ENCODE results near the gene MCOLN2.

The MCOLN2 gene

GRCh38 chr1:84892705-84893618 lies 104.0 kb downstream of the MCOLN2 start, which contains the start of gene LPAR3:
Gene LPAR3 (minus strand): TSS chr1:84893206. CDS start chr1:84866120, 27,086 bp downstream.
- peak; percentile 67 for ATAC-seq (replicated peaks)
- peaks cover 3% of the 10 kb centered on the region for H3K36me3 Mint-ChIP-seq (ENCODE audit: insufficient read depth)
- H3K4me1 Mint-ChIP-seq (ENCODE audit: low read depth in 2 of 2): peaks cover 14 to 19% of the 10 kb centered on the region in 2 donors
- H3K27me3 Mint-ChIP-seq: peaks cover 39 to 73% of the 10 kb centered on the region in 2 donors
- H3K27ac Mint-ChIP-seq: no peak within 1 kb of the TSS
- H3K4me3 Mint-ChIP-seq: peak within 1 kb of the TSS; percentile 64 to 79
- H3K9me3 Mint-ChIP-seq: no peaks in the 10 kb centered on the region
- no peak for DNase-seq

GRCh38 chr1:84890566-84890965 lies 106.3 kb downstream of the MCOLN2 start:
- H3K36me3 Mint-ChIP-seq (ENCODE audit: insufficient read depth): peaks cover 3% of the 10 kb centered on the region
- ATAC-seq (replicated peaks) (no peak), DNase-seq (no peak)
- H3K27me3 Mint-ChIP-seq: peaks cover 32 to 56% of the 10 kb centered on the region in 2 donors
- H3K9me3 Mint-ChIP-seq: no peaks in the 10 kb centered on the region
- H3K4me3 Mint-ChIP-seq: no peak overlapping the region
- peaks cover 14 to 19% of the 10 kb centered on the region in 2 donors for H3K4me1 Mint-ChIP-seq (ENCODE audit: low read depth in 2 of 2)
- H3K27ac Mint-ChIP-seq: no peak overlapping the region

GRCh38 chr1:84889437-84889836 lies 107.5 kb downstream of the MCOLN2 start:
- Mint-ChIP-seq H3K4me1 (ENCODE audit: low read depth in 2 of 2) (peaks cover 14 to 18% of the 10 kb centered on the region in 2 donors), H3K27ac (no peak overlapping the region), H3K4me3 (no peak overlapping the region), H3K27me3 (peaks cover 34 to 51% of the 10 kb centered on the region in 2 donors), H3K9me3 (no peaks in the 10 kb centered on the region), H3K36me3 (ENCODE audit: insufficient read depth) (peaks cover 3% of the 10 kb centered on the region)
- no peak for ATAC-seq (replicated peaks)
- no peak for DNase-seq

GRCh38 chr1:84888753-84889152 lies 108.2 kb downstream of the MCOLN2 start:
- Mint-ChIP-seq H3K27ac (peak overlapping the region in 1 of 2 donors; percentile 16), H3K27me3 (peaks cover 32 to 49% of the 10 kb centered on the region in 2 donors), H3K4me1 (ENCODE audit: low read depth in 2 of 2) (peaks cover 10 to 18% of the 10 kb centered on the region in 2 donors), H3K4me3 (peak overlapping the region in 1 of 2 donors; percentile 6), H3K9me3 (no peaks in the 10 kb centered on the region), H3K36me3 (ENCODE audit: insufficient read depth) (no peaks in the 10 kb centered on the region)
- ATAC-seq (replicated peaks) (peak; percentile 46), DNase-seq (no peak)

- H3K9me3 Mint-ChIP-seq: no peaks in the 10 kb centered on the region
- H3K4me1 Mint-ChIP-seq (ENCODE audit: low read depth in 2 of 2): peaks cover 5 to 13% of the 10 kb centered on the region in 2 donors
- peaks cover 27 to 39% of the 10 kb centered on the region in 2 donors for H3K27me3 Mint-ChIP-seq
- ATAC-seq (replicated peaks) (no peak), DNase-seq (no peak)
- H3K4me3 Mint-ChIP-seq: no peak overlapping the region
- H3K36me3 Mint-ChIP-seq (ENCODE audit: insufficient read depth): no peaks in the 10 kb centered on the region
- no peak overlapping the region for H3K27ac Mint-ChIP-seq
These were observed 109.5 kb downstream of the MCOLN2 start for GRCh38 chr1:84887261-84887934.

- H3K27me3 Mint-ChIP-seq: peaks cover 28 to 36% of the 10 kb centered on the region in 2 donors
- H3K27ac Mint-ChIP-seq: no peak overlapping the region
- ATAC-seq (replicated peaks): no peak
- no peak overlapping the region for H3K4me3 Mint-ChIP-seq
- no peak for DNase-seq
- peaks cover 5 to 11% of the 10 kb centered on the region in 2 donors for H3K4me1 Mint-ChIP-seq (ENCODE audit: low read depth in 2 of 2)
- no peaks in the 10 kb centered on the region for H3K9me3 Mint-ChIP-seq
- H3K36me3 Mint-ChIP-seq (ENCODE audit: insufficient read depth): no peaks in the 10 kb centered on the region
These were observed 111.4 kb downstream of the MCOLN2 start for GRCh38 chr1:84885469-84885868.

GRCh38 chr1:84884671-84885389 lies 112.1 kb downstream of the MCOLN2 start:
- H3K27me3 Mint-ChIP-seq: peaks cover 35 to 43% of the 10 kb centered on the region in 2 donors
- no peaks in the 10 kb centered on the region for H3K36me3 Mint-ChIP-seq (ENCODE audit: insufficient read depth)

GRCh38 chr1:84883286-84883685 lies 113.6 kb downstream of the MCOLN2 start:
- no peaks in the 10 kb centered on the region for H3K36me3 Mint-ChIP-seq (ENCODE audit: insufficient read depth)
- H3K9me3 Mint-ChIP-seq: no peaks in the 10 kb centered on the region
- ATAC-seq (replicated peaks): no peak
- H3K27ac Mint-ChIP-seq: no peak overlapping the region
- peaks cover 0 to 3% of the 10 kb centered on the region in 2 donors for H3K4me1 Mint-ChIP-seq (ENCODE audit: low read depth in 2 of 2)
- peaks cover 37 to 43% of the 10 kb centered on the region in 2 donors for H3K27me3 Mint-ChIP-seq
- DNase-seq: no peak
- no peak overlapping the region for H3K4me3 Mint-ChIP-seq

More at GRCh38 chr1:84884671-84885389, 112.1 kb downstream of the MCOLN2 start:
- Mint-ChIP-seq H3K9me3 (no peaks in the 10 kb centered on the region), H3K27ac (no peak overlapping the region), H3K4me3 (no peak overlapping the region), H3K4me1 (ENCODE audit: low read depth in 2 of 2) (peaks cover 5 to 8% of the 10 kb centered on the region in 2 donors)
- DNase-seq (no peak), ATAC-seq (replicated peaks) (no peak)

- H3K27ac Mint-ChIP-seq: no peak overlapping the region
- no peak for DNase-seq
- no peak overlapping the region for H3K4me3 Mint-ChIP-seq
- peaks cover 17 to 19% of the 10 kb centered on the region in 2 donors for H3K4me1 Mint-ChIP-seq (ENCODE audit: low read depth in 2 of 2)
- H3K27me3 Mint-ChIP-seq: peaks cover 33 to 46% of the 10 kb centered on the region in 2 donors
- no peaks in the 10 kb centered on the region for H3K9me3 Mint-ChIP-seq
- no peaks in the 10 kb centered on the region for H3K36me3 Mint-ChIP-seq (ENCODE audit: insufficient read depth)
- no peak for ATAC-seq (replicated peaks)
These were observed 119.3 kb downstream of the MCOLN2 start for GRCh38 chr1:84877592-84877991.

- peak; percentile 99 for ATAC-seq (replicated peaks)
- Mint-ChIP-seq H3K4me3 (peak overlapping the region; percentile 7 to 13), H3K9me3 (no peaks in the 10 kb centered on the region), H3K4me1 (ENCODE audit: low read depth in 2 of 2) (peaks cover 17 to 19% of the 10 kb centered on the region in 2 donors), H3K27ac (no peak overlapping the region), H3K36me3 (ENCODE audit: insufficient read depth) (no peaks in the 10 kb centered on the region), H3K27me3 (peaks cover 38 to 52% of the 10 kb centered on the region in 2 donors)
- peak; percentile 38 to 46 (median 39) for DNase-seq
These were observed 120.6 kb downstream of the MCOLN2 start for GRCh38 chr1:84876353-84876752.
